Activated gamma-delta T cell treated with anti-CD3 and anti-CD28 coated beads, Interleukin-2, amount 50 U/mL, for 16 hours (primary cell): ENCODE measurements around the gene SRCIN1.

Experiments
- DNase-seq: peaks from one replicate; pipeline ENCODE4 v3.0.0-alpha.2; 2020; ENCODE audit warnings: low read depth

The SRCIN1 gene

GRCh38 chr17:38616361-38616760 lies 10.6 kb upstream of the SRCIN1 start:
- DNase-seq, result no peak

DNA sequence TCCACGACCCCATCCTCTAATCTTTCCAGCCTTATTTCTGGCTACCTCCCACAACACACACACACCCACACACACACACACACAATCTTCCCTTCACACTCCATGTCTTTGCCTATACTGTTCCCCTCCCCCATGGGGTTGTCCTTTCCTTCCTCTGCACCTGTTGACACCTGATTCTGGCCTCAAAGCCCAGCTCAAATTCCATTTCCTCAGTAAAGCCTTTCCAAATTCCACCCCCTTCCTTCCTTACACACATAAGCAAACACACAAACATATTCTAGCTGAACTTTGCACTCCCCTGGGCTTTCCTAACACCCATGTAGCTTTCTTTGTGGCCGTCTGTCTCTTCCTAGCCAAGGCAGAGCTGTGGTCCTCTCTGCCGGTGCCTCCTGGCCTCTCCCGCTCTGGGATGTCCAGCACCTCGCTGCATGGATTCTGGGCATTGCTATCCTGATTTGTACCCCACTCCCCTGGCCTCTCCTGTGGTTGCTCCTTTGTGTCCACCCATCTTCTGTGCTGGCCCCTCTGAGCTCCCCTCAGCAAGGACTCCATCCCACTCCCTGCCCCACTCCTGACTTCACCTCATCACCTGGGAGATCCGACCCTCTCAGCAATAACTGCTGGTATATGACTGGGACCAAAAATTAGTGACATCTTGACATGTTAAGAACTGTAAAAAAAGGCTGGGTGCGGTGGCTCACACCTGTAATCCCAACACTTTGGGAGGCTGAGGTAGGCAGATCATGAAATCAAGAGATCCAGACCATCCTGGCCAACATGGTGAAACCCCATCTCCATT lies 8.4 kb upstream of the SRCIN1 start:
- no peak for DNase-seq

- DNase-seq, result no peak
Observed at GRCh38 chr17:38613525-38613980, 7.8 kb upstream of the SRCIN1 start.

GRCh38 chr17:38611872-38612376 lies 6.2 kb upstream of the SRCIN1 start:
- DNase-seq, result no peak

GRCh38 chr17:38611070-38611786 lies 5.5 kb upstream of the SRCIN1 start:
- no peak for DNase-seq

GRCh38 chr17:38609280-38610031 lies 3.7 kb upstream of the SRCIN1 start:
- DNase-seq, result no peak

DNA sequence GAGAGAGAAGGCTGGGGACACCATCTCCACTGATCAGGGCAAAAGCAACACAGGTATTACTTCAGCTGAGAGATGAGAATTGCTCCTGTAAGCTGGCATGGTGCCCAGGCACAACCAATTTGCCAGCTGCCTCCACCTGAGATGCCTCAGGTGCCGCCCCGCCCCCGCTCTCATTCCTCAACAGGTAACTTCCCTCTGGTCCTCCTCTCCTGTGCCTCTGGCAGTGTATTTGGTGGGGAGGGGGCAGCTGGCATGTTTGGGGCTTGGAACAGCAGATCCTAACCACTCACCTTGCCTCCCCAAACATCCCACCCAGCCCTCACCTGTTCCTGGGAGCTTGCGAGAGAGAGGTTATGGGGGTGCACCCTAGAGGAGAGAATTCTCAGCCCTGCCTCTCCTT lies 2.9 kb upstream of the SRCIN1 start:
- no peak for DNase-seq

DNA sequence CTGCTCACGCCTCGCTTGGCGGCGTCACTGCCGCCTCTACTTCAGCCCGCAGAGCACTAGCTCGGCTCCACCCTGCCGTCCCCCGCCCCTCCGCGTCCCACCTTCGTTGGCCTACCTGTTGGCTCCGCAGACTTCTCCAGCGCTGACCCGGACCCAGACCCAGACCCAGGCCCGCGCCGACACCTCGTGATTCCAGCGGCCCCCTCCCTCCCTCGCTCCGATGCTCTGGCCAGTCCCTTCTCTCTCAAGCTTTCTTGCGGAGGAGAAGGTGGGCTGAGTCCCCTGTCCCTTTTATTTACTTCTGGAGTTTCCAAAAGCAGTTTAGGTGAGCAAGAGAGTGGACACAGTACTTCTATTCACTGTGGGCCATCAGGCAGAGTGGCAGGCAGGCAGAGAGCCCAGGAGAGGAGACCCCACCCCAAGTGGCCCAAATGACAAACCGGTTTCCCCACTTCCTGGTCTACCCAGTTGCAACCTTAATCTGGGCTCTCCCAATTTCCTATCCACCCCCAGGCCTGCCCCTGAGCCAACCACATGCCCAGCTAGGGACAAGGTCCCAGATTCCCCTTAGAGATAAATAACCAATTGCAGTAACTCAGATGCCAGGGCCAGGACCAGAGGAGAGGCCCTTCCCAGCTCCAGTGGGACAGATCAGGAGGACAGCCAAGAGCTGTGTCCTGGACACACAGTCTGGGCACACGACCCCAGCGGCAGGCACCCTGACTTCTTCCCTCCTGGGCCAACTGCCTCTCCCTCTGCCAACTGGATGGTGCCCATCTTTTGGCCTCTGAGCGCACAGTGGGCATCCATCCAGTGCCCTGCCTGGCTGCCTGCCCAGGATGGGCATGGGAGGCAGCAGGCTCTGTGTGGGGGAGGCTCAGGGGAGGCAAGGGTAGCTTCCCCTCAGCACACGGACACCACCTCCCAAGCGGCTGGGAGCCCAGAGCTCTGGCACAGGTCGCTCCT lies 1.2 kb upstream of the SRCIN1 start:
- no peak for DNase-seq

DNA sequence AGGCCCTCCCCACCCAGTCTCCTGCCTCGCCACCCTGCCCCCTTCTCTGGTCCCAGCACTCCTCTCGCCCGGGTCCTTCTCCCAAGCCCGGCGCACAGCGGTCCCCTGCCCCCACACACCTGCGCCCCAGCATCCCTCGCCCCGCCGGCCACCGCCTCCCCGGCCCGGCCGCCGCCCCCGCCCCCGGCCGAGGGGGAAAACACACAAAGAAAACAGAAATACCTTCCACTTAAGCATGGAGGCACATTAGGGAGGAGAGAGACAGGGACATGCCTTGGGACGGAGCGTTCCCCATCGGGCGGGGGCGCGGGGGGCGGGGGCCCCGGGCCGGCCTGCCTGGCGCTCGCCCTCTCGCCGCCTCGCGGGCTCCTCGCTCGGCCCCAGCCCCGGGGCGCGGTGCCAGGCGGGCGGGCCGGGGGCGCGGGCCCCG lies 326 bp downstream of the SRCIN1 start:
- no peak for DNase-seq

- no peak for DNase-seq
Observed at GRCh38 chr17:38604479-38605403, 1.0 kb downstream of the SRCIN1 start.

- no peak for DNase-seq
Observed at GRCh38 chr17:38603786-38604478, 1.8 kb downstream of the SRCIN1 start.

DNA sequence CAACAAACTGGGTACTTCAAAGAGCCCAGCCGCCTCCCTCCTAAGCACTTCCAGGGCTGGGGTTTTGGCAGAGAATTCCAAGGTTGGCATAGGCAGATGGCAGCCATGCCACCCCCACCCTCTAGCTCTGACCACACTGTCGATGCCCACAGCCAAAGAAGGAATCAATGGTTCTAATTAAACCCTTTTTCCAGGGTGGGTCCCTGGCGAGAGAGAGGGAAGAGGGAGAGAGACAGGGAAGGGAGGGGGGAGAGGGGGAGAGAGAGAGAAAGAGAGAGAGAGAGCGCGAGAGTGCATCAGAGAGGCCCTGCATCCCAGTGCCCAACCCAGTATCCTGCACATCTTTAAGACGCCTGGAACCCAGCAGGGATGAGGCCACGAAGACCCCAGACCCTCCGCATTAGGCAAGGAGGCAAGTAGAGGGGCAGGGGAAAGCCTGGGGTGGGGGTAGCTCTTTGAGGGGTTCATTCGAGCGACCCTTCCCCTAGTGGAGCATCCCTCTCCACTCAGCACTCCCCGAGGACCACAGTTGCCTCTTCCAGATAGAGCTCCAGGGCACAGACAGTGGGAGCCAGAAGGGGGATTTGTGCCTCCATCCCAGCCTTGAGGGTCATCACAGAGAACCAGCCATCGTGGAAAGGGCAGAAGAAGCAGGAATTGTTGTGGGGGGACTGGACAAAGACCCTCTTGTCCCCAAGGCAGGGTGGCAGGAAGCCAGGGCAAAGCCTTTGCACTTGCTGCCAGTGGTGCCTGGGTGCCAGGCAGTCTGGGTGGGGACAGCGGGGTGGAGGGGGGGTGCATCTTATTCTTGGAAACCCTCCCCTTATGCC lies 2.6 kb downstream of the SRCIN1 start:
- no peak for DNase-seq

DNA sequence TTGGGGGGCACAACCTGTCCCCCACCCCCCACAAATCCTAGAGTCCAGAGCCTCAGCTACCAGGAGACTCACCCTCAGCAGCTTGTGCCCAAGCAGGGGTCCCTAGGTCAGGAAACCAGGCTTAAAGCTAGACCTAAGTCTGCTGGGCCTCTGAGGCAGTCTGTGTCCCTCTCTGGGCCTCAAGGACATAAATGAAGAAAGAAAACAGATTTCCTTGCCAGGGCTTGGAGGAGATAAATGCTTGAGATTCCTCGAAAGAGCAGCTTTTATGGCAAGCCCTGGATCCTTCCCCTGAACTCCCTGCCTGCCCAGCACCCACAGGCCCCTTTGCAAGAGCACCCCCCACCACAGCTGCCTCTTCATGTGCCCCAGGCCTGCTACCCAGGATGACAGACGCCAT lies 3.3 kb downstream of the SRCIN1 start:
- DNase-seq, result no peak

GRCh38 chr17:38601539-38602351 lies 4.0 kb downstream of the SRCIN1 start:
- no peak for DNase-seq

GRCh38 chr17:38600906-38601305 lies 4.8 kb downstream of the SRCIN1 start:
- no peak for DNase-seq

DNA sequence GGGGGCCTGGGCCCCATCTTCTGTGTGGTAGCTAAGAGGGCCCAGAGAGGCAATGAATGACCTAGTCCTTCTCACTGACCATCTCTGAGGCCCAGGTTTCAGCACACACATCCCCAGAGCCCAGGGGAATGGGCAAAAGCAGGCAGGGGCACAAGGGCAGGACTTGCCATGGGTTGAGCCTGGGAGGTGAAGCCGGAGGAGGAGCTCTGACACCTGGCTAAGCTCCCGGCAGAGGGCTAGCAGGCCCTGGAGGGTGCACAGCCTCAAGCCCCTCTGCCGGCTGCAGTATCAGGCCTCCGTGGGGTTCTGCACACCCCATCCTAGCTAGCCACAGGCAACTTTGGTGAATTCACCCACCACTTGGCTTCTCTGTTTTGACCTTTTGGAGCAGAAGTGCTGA lies 5.3 kb downstream of the SRCIN1 start:
- DNase-seq, result no peak

- no peak for DNase-seq
Observed at GRCh38 chr17:38599398-38599856, 6.3 kb downstream of the SRCIN1 start.

GRCh38 chr17:38598995-38599394 lies 6.8 kb downstream of the SRCIN1 start:
- DNase-seq, result no peak
